H1 (cell line): ENCODE data around the gene TSHZ2. TPM values are rescaled to one million over a fixed set of nuclear protein-coding genes. Genes with fewer than 3 reads are reported as not detected.

Experiments used
- CTCF ChIA-PET: fragments of 300-600 bp; sonication (Branson Sonifier 250); formaldehyde crosslinking; loops from one replicate; lab custom pipeline; 2021; ENCODE audit not compliant: partially characterized antibody; lab: Charles Lee
- POLR2A ChIA-PET: fragments of 300-600 bp; sonication (Branson Sonifier 250); formaldehyde crosslinking; loops from one replicate; lab custom pipeline; 2021; ENCODE audit warnings: inconsistent platforms; ENCODE audit not compliant: partially characterized antibody; lab: Charles Lee
- DNase-seq, 2 experiments: peaks; one replicate each; pipeline versions ENCODE4 v3.0.0 to v3.0.0-alpha.2; 2010 to 2022; ENCODE audit warnings: low spot score in 2 of 2, low read depth in 1 of 2, mixed read lengths in 1 of 2
- FAIRE-seq: peaks from 2 replicates; lab custom pipeline; 2011; peaks lifted over from hg19 to GRCh38; lab: Jason Lieb, UNC
- H2AFZ ChIP-seq: 2 replicates; pipeline ENCODE4 v1.8.1; 2012; ENCODE audit warnings: low read length, inconsistent platforms
- H2AK5ac ChIP-seq: 2 replicates; pipeline ENCODE4 v1.6.1; 2013; ENCODE audit warnings: low read depth, low read length
- H2BK120ac ChIP-seq: replicated peaks from 2 replicates; pipeline ENCODE3; 2013; ENCODE audit warnings: low read depth, low read length, inconsistent platforms
- H2BK12ac ChIP-seq: 2 replicates; pipeline ENCODE4 v1.6.1; 2013; ENCODE audit warnings: low read depth, low read length
- H2BK15ac ChIP-seq: 2 replicates; pipeline ENCODE4 v1.6.1; 2013; ENCODE audit warnings: low read length
- H2BK20ac ChIP-seq: 2 replicates; pipeline ENCODE4 v1.6.1; 2013; ENCODE audit warnings: low read length
- H2BK5ac ChIP-seq: 2 replicates; pipeline ENCODE4 v1.6.1; 2013; ENCODE audit warnings: low read depth, low read length
- H3K14ac ChIP-seq: 2 replicates; pipeline ENCODE4 v1.6.1; 2013; ENCODE audit warnings: inconsistent platforms; ENCODE audit not compliant: insufficient read length
- H3K18ac ChIP-seq: 2 replicates; pipeline ENCODE4 v1.6.1; 2013; ENCODE audit warnings: low read length; ENCODE audit errors: extremely low read depth
- H3K23ac ChIP-seq: 2 replicates; pipeline ENCODE4 v1.6.1; 2013; ENCODE audit warnings: inconsistent platforms; ENCODE audit not compliant: insufficient read length
- H3K23me2 ChIP-seq: 2 replicates; pipeline ENCODE4 v1.6.1; 2013; ENCODE audit warnings: low read depth, low read length
- H3K27ac ChIP-seq: 2 replicates; pipeline ENCODE4 v1.6.1; 2011; ENCODE audit warnings: low read depth, low read length, inconsistent platforms
- H3K27me3 ChIP-seq, 4 experiments: replicated peaks in 1 of 4; 1 replicate in 1 of 4; 2 replicates in 3 of 4; pipeline versions ENCODE4 v1.6.1 to v1.8.1; 2011 to 2013; ENCODE audit warnings: low read length in 3 of 4, mild to moderate bottlenecking in 3 of 4, inconsistent platforms in 2 of 4, mixed read lengths in 2 of 4, moderate library complexity in 1 of 4; ENCODE audit not compliant: control insufficient read depth in 3 of 4, insufficient read depth in 3 of 4; ENCODE audit errors: extremely low read depth in 1 of 4
- H3K36me3 ChIP-seq, 4 experiments: 2 replicates each; pipeline versions ENCODE4 v1.6.1 to v1.8.1; 2011 to 2013; ENCODE audit warnings: mild to moderate bottlenecking in 4 of 4, low read length in 3 of 4, moderate library complexity in 2 of 4, control low read depth in 1 of 4, inconsistent platforms in 1 of 4; ENCODE audit not compliant: insufficient read depth in 4 of 4, control insufficient read depth in 2 of 4
- H3K4ac ChIP-seq: replicated peaks from 2 replicates; pipeline ENCODE3; 2013; ENCODE audit warnings: low read length, low read depth, mixed read lengths, inconsistent platforms; ENCODE audit not compliant: insufficient read length
- H3K4me1 ChIP-seq, 4 experiments: replicated peaks in 1 of 4; 1 replicate in 1 of 4; 2 replicates in 3 of 4; pipeline versions ENCODE4 v1.6.1 to v1.8.1; 2011 to 2013; ENCODE audit warnings: low read length in 3 of 4, inconsistent platforms in 2 of 4, mixed read lengths in 1 of 4; ENCODE audit not compliant: insufficient read depth in 4 of 4, control insufficient read depth in 3 of 4
- H3K4me2 ChIP-seq, 2 experiments: 2 replicates each; pipeline versions ENCODE4 v1.6.1 to v1.8.1; 2011 to 2013; ENCODE audit warnings: low read depth in 2 of 2, low read length in 2 of 2, control low read depth in 1 of 2, inconsistent platforms in 1 of 2, mild to moderate bottlenecking in 1 of 2; ENCODE audit not compliant: insufficient read depth in 1 of 2
- H3K4me3 ChIP-seq, 4 experiments: fragments of 200-600, 300-600 bp in 1 of 4; sonication (generic), shearing (Covaris generic), sonication (Bioruptor Twin) in 1 of 4; 2 replicates each; pipeline versions ENCODE4 v1.5.1 to v1.8.1; 2011 to 2016; ENCODE audit warnings: low read length in 4 of 4, low read depth in 3 of 4, control low read depth in 2 of 4, inconsistent platforms in 2 of 4, mild to moderate bottlenecking in 2 of 4, mixed read lengths in 1 of 4, moderate library complexity in 1 of 4; ENCODE audit not compliant: insufficient read depth in 2 of 4; ENCODE audit errors: extremely low read depth in 1 of 4
- H3K56ac ChIP-seq: replicated peaks from 2 replicates; pipeline ENCODE3; 2013; ENCODE audit warnings: low read depth, mild to moderate bottlenecking, mixed read lengths, low read length, inconsistent platforms; ENCODE audit not compliant: insufficient read length
- H3K79me1 ChIP-seq: 2 replicates; pipeline ENCODE4 v1.6.1; 2013; ENCODE audit warnings: low read depth, low read length, control low read depth
- H3K79me2 ChIP-seq, 2 experiments: 2 replicates each; pipeline versions ENCODE4 v1.6.1 to v1.8.1; 2012 to 2013; ENCODE audit warnings: low read length in 2 of 2, mild to moderate bottlenecking in 2 of 2, inconsistent platforms in 1 of 2; ENCODE audit not compliant: insufficient read depth in 2 of 2, control insufficient read depth in 1 of 2
- H3K9ac ChIP-seq, 4 experiments: replicated peaks in 1 of 4; 1 replicate in 1 of 4; 2 replicates in 3 of 4; pipeline versions ENCODE4 v1.6.1 to v1.8.1; 2011 to 2013; ENCODE audit warnings: low read depth in 3 of 4, low read length in 3 of 4, control low read depth in 2 of 4, mild to moderate bottlenecking in 2 of 4, moderate library complexity in 2 of 4, inconsistent platforms in 1 of 4; ENCODE audit errors: extremely low read depth in 1 of 4
- H3K9me3 ChIP-seq, 2 experiments: 2 replicates each; pipeline versions ENCODE4 v1.6.1 to v1.8.1; 2012 to 2013; ENCODE audit warnings: mild to moderate bottlenecking in 2 of 2, moderate library complexity in 2 of 2, control low read depth in 1 of 2, inconsistent platforms in 1 of 2, low read depth in 1 of 2, low read length in 1 of 2, mixed read lengths in 1 of 2; ENCODE audit not compliant: insufficient read depth in 2 of 2
- H4K20me1 ChIP-seq, 2 experiments: replicated peaks in 1 of 2; 2 replicates each; pipeline versions ENCODE3 to v1.8.1; 2011 to 2013; ENCODE audit warnings: inconsistent platforms in 2 of 2, low read length in 2 of 2, mild to moderate bottlenecking in 1 of 2; ENCODE audit not compliant: insufficient read depth in 2 of 2, control insufficient read depth in 1 of 2
- H4K5ac ChIP-seq: 2 replicates; pipeline ENCODE4 v1.6.1; 2013; ENCODE audit warnings: low read length, low read depth, mixed read lengths, inconsistent platforms; ENCODE audit not compliant: insufficient read length
- H4K8ac ChIP-seq: 2 replicates; pipeline ENCODE4 v1.8.0; 2013; ENCODE audit warnings: mild to moderate bottlenecking, moderate library complexity, low read length, inconsistent platforms; ENCODE audit not compliant: insufficient read depth; ENCODE audit errors: extremely low read depth
- H4K91ac ChIP-seq: replicated peaks from 2 replicates; pipeline ENCODE3; 2013; ENCODE audit warnings: low read length, mixed read lengths, inconsistent platforms; ENCODE audit not compliant: insufficient read length
- RAD21 ChIP-seq, 2 experiments: IDR thresholded peaks in 1 of 2; conservative IDR thresholded peaks in 1 of 2; 2 replicates each; pipeline ENCODE4 v1.6.1; 2011; ENCODE audit warnings: low read depth in 2 of 2, low read length in 2 of 2, improper control_type of control experiment in 1 of 2, inconsistent platforms in 1 of 2, mild to moderate bottlenecking in 1 of 2, moderate library complexity in 1 of 2
- RBBP5 ChIP-seq: IDR thresholded peaks from 2 replicates; pipeline ENCODE4 v1.7.1; 2012; ENCODE audit warnings: low read depth, mild to moderate bottlenecking, inconsistent platforms, low read length, moderate library complexity, borderline replicate concordance
- SP2 ChIP-seq: IDR thresholded peaks from 2 replicates; pipeline ENCODE4 v1.6.1; 2012; ENCODE audit warnings: mild to moderate bottlenecking, low read length, inconsistent platforms
- WGBS, 2 experiments: shearing (Covaris generic) in 1 of 2; methylation state at CpG; one replicate each; pipeline versions ENCODE4 v1.1.6 to v1.1.7; 2013 to 2015; ENCODE audit warnings: low lambda C conversion rate in 2 of 2, mixed read lengths in 2 of 2, inconsistent platforms in 1 of 2, low coverage in 1 of 2, missing lambda C conversion rate in 1 of 2; ENCODE audit not compliant: insufficient replicate concordance in 2 of 2, insufficient coverage in 1 of 2, insufficient read length in 1 of 2; ENCODE audit errors: extremely low coverage in 1 of 2, missing lambda C conversion rate in 1 of 2; 5-methylcytosine and 5-hydroxymethylcytosine counted together
- polyA plus RNA-seq, 7 experiments: library from polyadenylated mRNA; depleted of rRNA in 3 of 7; stranded (reverse) in 5 of 7; unstranded in 2 of 7; fragments of >200 nt in 5 of 7; fragments of 200-250 nt in 2 of 7; gene quantifications; 1 replicate in 5 of 7; 2 replicates in 1 of 7; 4 replicates in 1 of 7; pipeline versions ENCODE4 v1.2.1 to v1.2.3, GENCODE V29; 2011 to 2013; ENCODE audit warnings: missing spikeins in 2 of 7, mixed read lengths in 2 of 7
- total RNA-seq: library from RNA; stranded (reverse); fragmentation: NEBNext Ultra II Directional; extraction: Animal tissue kit (Norgen Biotek cat#: 25700); gene quantifications from 2 replicates; pipeline ENCODE4 v1.2.1, GENCODE V29; 2021

TSHZ2 gene
- total and polyA plus RNA-seq, 2 of the 8 experiments (the other 6 are each of a cell fraction or from before 2014, with no cell fraction given), result 0.14 to 0.30 TPM

- POLR2A ChIA-PET, result no interaction called here
Observed at GRCh38 chr20:53493311-53493857, 521.2 kb downstream of the TSHZ2 start.

More at GRCh38 chr20:53493311-53493857, 521.2 kb downstream of the TSHZ2 start:
- H3K56ac ChIP-seq, result no peak overlapping the region
- no peak overlapping the region for H3K9ac ChIP-seq
- no peak overlapping the region for H2BK120ac ChIP-seq
- no peaks in the 10 kb centered on the region for H3K79me2 ChIP-seq
- no peak overlapping the region for H4K5ac ChIP-seq
- H3K4me3 ChIP-seq, result no peak overlapping the region
- no peak overlapping the region for H3K18ac ChIP-seq
- H3K27me3 ChIP-seq, result no peaks in the 10 kb centered on the region
- no peaks in the 10 kb centered on the region for H3K79me1 ChIP-seq
- no peak overlapping the region for H3K4ac ChIP-seq
- CTCF ChIA-PET, result interaction anchor here (0.6 to 1.6 kb wide), 5 partner anchors 53 to 444 kb away, joined by 3 to 7 read pairs (median 4); no protein-coding TSS in a partner anchor
- 95% methylated on average over 4 of the region's 4 CpGs; no CpG with 5 or more reads in 1 of the 2 experiments for WGBS, 2 experiments
- no peak for TF ChIP-seq SP2
- peak; percentile 33 to 37; a peak in 3 of 4 replicates for TF ChIP-seq RAD21 (IDR thresholded peaks at IDR 0.05 in 1 of 2, conservative IDR thresholded peaks at IDR 0.05 in 1 of 2; ENCODE audit: low read depth in 2 of 2, low read length in 2 of 2)
- TF ChIP-seq RBBP5, result no peak
- H3K23ac ChIP-seq, result no peak overlapping the region
- no peak for FAIRE-seq
- no peak overlapping the region for H4K8ac ChIP-seq
- no peak overlapping the region for H2AK5ac ChIP-seq
- H2AFZ ChIP-seq, result no peak overlapping the region
- H3K4me1 ChIP-seq, result no peaks in the 10 kb centered on the region
- H3K23me2 ChIP-seq, result no peaks in the 10 kb centered on the region
- H4K20me1 ChIP-seq, result peaks cover 0 to 1% of the 10 kb centered on the region in 2 experiments
- no peak overlapping the region for H2BK20ac ChIP-seq
- no peak overlapping the region for H3K14ac ChIP-seq
- no peaks in the 10 kb centered on the region for H3K36me3 ChIP-seq
- no peak overlapping the region for H2BK5ac ChIP-seq
- no peak overlapping the region for H3K4me2 ChIP-seq
- H4K91ac ChIP-seq, result no peak overlapping the region
- H2BK15ac ChIP-seq, result no peak overlapping the region
- no peaks in the 10 kb centered on the region for H3K9me3 ChIP-seq
- no peak overlapping the region for H3K27ac ChIP-seq
- no peak for DNase-seq
- no peak overlapping the region for H2BK12ac ChIP-seq
